ENCODE results near the gene PIRT.

PIRT gene

DNA sequence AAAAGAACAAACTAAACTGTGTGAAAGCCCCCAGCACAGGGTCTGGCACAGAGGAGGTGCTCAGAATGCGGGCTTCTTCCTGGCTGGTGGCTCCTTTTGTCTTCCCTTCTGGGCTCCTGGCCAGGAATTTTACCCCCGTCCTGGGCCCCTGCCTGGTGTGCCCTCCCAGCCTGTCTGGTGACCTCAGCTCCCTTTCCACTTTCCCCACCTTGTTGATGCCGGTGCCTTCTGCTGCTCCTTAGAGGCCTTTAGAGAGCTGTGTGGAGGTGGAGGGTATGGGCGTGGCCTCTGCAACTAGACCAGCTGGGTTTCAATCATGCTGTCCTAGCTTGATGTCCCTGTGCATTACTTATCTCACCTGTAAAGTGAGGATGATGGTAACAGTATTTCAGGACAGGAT, 16.8 kb downstream of the PIRT start:
- DNase-seq (ENCODE audit: low spot score) = no peak

DNA sequence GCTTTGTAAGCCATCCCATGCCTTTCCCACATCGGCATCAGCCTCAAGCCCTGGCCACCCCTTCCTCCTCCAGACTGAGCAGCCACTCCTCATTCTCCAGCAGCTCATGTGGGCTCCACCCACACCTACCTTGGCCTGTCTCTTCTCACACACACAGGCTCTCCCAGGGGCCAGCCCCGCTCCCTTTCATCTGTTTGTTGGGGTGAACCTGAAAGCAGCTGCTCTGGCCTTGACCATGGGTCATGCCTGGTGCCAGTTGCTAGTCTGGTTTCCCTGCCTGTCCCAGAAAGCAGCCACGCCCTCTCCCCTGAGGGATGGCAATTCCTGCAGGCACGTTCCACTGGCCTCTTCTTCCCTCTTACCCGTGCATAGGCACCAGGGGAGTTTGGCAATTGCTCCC, 22.6 kb downstream of the PIRT start:
- DNase-seq (ENCODE audit: low spot score) = no peak

DNA sequence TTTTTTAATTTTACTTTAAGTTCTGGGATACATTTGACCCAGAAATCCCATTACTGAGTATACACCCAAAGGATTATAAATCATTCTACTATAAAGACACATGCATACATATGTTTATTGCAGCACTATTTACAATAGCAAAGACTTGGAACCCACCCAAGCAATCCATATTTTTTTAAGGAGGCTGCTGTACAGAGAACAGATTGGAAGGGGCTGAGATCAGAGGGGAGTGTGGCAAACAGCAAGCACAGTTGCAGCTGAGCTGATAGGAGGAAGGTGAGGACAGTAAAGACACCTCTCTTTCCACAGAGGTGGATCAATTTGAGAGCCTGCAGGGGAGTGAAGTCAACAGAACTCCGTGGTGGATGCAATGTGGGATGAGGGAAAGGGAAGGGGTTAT, 23.8 kb downstream of the PIRT start:
- DNase-seq (ENCODE audit: low spot score) = no peak

DNA sequence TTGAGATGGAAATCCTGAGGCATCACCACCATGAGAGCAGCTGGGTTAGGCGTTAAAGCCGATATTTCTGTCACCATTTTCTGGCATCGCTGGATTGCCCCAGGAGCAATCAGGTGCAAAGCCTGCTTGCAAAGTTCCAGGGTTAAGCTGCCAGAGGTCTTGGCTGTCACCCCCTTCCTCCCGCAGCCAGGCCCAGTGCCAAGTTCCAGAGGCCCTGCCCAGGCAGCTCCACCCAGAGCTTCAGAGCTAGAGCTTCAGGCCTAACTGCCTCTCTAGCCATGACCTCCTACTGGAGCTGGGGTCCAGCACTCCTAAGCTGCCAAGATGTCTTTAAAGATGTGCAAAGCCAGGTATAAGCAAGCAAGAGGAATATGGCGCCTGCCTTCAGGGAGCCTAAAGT, 25.2 kb downstream of the PIRT start:
- no peak for DNase-seq (ENCODE audit: low spot score)

DNA sequence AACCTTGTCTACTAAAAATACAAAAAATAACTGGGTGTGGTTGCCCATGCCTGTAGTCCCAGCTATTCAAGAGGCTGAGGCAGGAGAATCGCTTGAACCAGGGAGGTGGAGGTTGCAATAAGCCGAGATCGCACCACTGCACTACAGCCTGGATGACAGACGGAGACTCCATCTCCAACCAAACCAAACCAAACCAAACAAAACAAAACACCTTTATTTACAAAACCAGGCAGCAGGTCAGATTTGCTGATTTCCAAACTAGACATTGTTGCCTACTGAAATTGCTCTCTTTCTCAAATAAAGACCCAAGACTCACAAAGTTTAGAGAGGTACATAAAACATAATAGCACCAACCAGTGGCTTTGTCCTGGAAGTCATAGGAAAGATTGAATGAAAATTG, 28.3 kb downstream of the PIRT start:
- DNase-seq (ENCODE audit: low spot score) = no peak

DNA sequence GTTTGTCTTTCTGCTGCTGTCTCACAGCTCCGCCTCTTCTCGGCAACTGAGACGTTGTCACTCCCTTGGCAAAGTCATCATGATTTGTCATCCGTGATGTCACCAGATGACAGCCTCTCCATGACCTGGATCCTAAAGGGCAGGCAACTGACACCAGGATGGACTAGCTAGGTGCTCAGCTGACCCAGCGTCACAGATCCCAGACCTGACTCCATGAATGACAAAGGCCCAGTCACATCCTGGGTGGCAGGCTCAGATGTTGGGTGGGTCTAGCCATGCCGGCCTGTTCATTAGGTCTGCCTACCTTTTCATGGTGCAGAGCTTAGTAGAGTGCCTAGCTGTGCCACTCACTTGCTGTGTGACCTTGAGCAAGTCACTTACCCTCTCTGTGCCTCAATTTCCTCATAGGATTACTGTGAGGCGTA, 30.2 kb downstream of the PIRT start:
- DNase-seq (ENCODE audit: low spot score) = no peak

DNA sequence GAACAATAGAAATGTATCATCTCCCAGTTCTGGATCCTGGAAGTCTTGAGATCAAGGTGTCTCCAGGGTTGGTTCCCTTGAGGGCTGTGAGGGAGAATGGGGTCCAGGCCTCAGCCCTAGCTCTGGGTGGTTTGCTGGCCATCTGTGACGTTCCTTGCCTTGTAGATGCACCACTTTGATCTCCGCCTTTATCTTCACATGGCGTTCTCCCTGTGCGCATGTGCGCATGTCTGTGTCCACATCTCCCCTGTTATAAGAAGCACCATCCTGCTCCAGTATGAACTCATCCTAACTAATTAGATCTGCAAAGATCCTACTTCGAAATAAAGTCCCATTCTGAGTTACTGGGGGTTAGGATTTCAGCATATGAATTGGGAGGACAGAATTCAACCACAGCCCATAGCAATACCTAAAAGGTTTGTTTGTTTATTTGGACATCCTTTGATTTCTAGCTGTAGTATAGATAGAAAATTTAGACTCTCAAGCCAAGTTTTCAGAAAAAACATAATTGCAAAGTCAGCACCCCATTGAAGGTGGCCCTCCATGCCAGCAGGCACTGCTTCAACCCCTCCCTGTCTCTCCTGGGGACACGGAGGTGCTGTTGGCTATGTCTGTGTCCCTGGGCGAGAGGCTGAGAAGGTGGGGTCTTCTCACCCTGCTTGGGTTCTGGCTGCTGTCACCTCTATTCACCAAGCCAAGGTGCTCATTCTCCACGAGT, 31.2 kb downstream of the PIRT start:
- DNase-seq (ENCODE audit: low spot score) = no peak

DNA sequence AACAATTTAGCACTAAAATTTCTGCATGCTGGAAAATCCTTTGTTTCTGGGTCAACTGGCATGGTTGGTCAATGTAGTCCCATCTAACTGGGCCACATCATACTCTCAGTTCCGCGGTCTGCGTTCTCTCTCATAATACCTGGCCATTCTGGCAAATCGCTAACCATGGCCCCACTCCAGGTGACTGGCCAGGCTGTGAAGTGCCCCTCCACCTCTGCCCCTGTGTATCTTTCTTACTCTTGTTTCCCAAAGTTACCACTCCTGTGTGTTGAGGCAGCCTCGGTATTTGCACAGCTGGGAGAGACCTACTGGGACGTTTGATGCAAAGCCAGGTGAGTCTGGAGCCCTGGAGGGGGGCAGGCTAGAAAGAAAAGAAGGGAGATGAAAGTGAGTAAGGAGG, 32.0 kb downstream of the PIRT start:
- no peak for DNase-seq (ENCODE audit: low spot score)

DNA sequence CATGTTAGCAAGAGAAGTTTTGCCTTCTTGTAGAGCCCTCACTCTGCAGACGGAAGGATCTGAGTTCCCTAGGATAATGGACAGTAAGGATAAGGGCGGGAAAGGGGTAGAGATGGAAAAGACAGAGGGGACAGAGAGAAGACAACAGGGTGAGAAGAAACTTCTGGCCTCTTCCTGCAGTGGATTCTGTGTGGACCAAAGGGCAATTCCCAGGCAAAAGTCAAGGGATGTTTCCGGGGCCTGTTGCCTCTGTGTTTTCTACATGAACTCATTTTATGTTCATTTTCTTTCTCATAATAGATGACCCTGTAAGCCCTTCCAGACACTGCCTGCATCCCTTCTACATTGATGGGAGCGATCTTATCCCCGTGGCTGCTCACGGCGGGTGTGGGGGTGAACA, 33.3 kb downstream of the PIRT start:
- no peak for DNase-seq (ENCODE audit: low spot score)

DNA sequence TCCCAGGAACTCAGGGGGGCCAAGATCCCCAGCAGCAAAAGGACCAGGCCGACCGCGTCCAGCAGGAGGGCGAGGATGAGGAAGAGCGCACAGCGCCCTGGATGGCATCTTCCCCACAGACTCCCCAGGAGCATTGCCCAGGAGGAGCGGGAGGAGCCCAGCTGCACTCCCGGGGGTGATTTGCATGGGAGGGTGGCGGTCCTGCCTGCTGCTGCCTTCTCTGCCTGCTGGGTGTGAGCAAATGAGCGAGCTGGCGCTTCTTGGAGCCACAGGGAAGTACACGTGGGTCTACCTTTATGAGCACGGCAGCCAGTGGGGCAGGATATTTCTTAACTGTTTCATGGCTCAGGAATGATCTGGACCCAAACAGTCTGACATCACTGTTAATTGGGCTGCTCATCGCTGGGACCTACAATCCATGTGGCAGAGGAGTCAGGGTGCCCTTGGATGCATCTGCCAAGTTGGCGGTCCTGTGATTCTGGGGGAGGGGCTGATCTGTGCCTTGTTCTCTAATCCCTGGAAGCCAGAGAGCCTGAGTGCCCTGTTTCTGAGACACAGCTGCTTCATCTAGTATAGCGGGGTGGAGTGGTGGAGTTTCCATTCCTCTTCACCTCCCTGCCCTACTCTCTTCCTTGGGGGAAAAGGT, 33.9 kb downstream of the PIRT start, which contains the start of gene TMEM238L:
Gene TMEM238L (minus strand): TSS at position 270 of the 646 bp plus-strand sequence. CDS start 136 bp downstream, at position 134.
- DNase-seq (ENCODE audit: low spot score) = no peak

DNA sequence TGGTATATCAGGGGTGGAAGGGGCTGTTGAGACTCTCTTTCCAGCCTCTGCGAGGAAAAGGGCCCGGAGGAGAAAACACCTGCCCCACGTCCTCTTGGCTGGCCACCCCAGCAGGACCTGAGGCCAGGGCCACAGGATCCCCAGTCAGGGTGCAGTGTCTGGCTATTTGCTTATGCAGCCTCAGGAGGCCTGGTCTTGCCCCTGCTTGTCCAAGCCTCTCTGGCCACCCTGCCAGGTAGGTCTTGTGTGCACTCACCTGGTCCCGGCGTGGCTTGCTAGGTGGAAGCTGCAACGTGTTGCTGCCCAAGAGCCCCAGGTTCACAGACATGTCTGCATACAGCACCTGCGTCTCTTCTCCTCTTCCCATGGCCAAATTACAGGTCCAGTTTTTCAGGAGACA, 34.5 kb downstream of the PIRT start:
- DNase-seq (ENCODE audit: low spot score) = no peak

DNA sequence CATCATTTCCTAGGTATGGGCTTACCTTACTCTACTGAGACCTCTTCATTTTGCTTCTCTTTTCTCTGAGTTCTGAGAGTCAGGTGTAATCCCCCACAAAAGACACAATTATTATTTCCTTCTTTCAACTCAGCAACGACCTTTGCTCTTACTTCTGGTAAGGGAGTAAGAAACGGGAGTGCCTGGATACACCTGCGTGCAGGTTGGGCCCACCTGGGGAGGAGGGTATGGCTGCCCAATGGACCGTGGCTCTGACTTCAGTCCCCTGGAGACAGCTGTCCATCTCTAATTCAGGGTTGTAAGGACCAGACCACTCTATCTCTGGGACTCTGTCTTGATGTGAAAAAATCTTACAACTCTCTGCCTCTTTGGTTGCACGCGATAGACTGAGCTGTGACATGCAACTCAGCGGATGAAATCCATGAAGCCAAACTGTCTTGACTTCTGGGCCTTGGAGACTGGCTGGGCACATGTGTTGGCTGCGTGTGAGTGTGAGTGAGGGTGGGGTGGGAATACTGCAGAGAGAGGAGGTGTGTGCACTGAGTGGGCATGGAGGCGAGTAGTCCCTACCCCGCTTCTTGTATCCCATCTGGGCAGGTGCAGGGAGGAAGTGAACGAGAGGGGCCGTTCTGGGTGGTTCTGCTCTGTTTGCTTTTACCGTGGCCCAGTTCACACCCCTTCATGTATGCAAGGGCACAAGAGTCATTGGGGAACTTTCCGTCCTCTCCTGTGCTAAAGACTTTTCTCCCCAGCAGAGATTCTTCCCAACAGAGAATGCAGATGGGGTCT, 35.2 kb downstream of the PIRT start:
- DNase-seq (ENCODE audit: low spot score) = no peak

DNA sequence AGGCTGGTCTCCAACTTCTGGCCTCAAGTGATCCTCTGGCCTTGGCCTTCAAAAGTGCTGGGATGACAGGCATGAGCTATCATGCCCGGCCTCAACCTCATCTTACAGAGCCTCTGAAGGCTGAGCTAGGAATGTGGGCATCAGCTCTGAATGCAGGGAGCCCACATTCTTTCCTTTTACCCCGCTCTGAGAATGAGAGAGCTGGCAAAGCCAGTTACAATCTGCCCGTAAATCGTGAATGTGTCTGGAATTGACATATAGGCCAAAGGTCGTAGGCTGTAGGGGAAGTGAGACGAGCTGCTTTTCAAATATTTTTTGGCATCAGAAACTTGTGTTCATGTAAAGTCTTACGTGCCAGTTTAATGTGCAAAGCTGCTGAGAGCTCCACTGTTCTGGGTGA, 38.5 kb downstream of the PIRT start:
- DNase-seq (ENCODE audit: low spot score) = no peak

DNA sequence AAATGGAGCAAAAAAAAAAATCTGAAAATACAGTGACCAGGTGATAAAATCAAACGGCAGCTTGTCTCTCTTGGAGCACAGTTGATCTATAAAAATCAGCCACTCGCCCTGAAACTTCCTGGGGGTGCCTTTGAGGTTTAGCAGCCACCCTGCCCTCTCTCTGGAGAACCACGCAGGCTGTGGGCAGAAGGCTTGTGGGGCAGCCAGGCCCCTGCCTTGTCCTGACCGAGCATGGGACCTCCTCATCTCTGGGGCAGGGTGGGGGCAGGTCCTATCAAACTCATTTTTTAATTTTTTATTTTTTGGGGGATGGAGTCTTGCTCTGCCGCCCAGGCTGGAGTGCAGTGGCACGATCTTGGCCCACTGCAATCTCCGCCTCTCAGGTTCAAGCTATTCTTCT, 39.0 kb downstream of the PIRT start:
- no peak for DNase-seq (ENCODE audit: low spot score)

DNA sequence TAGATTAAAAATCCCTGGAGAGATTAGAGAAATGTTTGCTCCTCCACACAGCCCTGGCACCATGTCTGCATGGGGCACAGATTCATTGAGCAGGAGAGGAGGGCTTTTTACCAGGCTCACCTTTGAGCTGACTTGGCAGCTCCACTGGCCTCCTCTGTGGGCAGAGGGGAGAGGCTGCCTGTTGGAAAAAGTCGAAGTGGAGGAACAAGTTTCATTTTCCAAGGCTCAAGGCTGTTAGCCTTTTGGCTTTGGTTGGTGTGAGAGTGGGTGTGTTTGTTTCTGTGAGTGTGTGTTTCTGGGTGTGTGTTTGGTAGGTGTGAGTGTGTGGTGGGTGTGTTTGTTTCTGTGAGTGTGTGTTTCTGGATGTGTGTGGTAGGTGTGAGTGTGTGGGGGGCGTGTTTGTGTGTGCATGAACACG, 39.5 kb downstream of the PIRT start:
- no peak for DNase-seq (ENCODE audit: low spot score)

DNA sequence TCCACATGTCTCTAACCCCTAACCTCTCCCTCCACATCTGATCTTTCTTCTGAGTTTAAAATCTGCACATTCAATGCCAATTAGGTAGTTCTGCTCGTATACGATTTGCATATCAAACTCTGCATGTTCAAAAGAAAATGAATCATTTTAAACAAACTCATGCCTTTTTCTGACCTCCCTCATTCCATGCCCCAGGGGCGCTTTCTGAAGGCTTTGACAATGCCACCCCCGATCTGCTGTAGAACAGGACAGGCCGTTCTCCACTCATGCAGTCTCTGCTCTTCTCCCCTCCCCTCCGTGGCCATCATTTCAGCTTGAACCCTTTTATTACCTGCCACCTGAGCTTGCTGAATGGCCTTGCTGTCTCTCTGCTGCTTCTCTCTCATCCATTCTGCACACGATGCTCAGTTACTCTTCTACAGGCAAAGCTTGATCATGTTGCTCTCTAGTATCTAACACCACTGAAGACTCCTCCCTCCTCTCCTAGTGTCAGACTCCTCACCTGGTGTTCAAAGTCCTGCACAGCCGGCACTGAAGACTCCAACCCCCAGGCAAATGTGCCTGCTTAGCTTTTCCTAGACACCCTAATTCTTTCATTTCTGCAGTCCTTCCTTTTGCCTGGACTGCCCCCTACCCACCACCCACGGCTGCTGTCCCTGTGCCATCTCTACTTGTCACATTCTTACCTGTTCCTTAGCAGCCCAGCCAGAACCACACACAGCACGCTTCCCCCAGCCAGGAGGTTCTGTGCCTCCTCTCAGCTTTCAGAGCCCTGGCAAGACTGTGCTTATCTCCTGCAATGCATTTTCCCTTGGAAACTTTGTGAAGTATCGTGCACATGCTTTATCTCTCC, 40.2 kb downstream of the PIRT start:
- no peak for DNase-seq (ENCODE audit: low spot score)

DNA sequence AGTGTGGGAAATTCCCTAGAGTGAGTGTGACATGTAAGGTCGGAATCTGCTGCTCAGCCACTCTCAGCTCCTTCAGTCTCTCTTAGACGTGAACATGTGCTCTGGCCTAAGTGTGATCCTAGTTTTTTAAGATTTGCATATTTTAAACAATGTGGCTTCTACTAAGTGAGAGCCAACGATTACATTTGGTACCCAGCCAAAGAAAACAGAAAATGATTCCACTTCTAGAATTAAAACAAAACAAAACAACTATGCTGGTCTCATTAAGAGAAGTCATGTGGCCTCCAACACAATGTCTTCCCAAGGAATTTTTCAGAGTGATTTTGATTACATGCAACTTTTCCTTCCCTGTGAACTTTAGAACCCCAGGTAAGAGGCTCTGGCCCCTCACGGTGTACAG, 44.1 kb downstream of the PIRT start:
- no peak for DNase-seq (ENCODE audit: low spot score)

DNA sequence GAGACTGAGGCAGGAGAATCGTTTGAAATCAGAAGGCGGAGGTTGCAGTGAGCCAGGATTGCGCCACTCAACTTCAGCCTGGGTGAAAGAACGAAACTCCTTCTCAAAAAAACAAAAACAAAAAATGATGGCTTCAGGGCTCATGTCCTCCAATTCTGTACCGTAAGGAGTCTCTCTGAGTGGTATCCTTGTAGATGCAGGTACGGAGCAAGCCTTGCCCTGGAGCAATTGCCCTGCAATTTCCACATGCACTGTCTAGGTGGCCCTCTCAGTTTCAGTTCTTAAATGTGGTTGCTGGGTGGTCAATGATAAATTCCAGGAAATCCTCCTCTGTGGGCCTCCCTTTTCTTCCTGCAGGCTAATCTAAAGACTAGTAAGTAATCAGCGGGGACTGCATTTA, 44.6 kb downstream of the PIRT start:
- DNase-seq (ENCODE audit: low spot score) = no peak

DNA sequence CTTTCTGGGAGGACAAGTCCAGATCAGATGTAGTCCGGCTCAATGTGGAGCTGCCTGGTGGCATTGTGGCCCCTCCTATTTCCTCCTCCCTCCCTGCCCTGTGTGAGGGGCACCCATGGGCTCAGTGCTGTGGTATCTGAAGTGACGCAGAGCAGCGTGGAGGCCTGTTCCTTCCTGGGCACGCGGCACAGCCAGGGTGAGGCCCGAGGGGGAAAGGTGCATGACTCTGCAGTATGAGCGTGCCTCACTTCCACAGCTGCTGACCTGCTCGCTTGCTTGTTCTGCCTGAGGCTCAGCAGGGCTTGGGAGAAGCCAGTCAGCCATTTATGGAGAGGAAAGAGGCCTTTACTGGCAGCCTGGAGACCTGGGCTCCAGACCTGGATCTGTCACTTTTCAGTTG, 45.7 kb downstream of the PIRT start:
- no peak for DNase-seq (ENCODE audit: low spot score)

DNA sequence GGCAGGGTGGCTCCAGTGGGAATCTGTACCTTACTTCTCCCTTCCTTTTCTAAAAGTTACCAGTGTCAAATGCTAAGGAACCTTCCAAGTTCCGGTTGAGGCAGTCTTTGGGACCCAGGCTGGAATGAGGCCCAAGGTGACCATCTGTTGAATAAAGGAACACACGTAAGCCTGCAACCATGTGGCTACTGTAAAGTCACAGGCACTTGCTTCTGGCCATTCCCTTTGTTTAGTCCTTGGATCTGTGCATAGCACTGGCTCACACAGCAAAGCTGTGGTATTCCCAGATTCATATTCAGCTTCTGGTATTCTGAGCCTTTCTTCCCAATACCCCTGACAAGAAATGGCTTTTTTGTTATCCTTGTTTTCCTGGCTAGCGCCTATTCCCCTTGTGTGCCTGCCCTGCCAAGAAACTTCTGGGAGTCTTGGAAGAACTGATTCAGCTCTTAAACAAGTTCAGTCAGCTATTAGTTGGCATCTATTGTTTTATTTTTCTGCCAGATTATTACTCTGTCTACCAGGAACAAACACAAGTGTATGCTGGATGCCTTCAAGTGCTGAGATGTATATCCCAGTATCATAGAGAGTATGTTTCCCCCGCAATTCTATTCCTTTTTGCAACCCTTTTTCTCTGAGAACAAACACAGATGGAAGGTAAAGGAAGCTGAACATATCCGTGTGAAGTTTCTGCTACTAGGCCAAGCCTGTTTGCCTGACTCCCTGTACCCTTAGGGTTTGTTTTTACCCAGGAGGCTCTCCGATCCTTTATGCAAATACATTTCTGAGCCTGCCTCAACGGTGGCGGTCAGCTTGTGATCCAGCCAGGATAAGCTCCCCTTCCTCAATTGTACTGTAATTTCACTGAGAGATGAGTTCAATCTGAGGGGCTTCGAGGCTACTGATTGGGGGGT, 47.1 kb downstream of the PIRT start:
- DNase-seq (ENCODE audit: low spot score) = no peak

DNA sequence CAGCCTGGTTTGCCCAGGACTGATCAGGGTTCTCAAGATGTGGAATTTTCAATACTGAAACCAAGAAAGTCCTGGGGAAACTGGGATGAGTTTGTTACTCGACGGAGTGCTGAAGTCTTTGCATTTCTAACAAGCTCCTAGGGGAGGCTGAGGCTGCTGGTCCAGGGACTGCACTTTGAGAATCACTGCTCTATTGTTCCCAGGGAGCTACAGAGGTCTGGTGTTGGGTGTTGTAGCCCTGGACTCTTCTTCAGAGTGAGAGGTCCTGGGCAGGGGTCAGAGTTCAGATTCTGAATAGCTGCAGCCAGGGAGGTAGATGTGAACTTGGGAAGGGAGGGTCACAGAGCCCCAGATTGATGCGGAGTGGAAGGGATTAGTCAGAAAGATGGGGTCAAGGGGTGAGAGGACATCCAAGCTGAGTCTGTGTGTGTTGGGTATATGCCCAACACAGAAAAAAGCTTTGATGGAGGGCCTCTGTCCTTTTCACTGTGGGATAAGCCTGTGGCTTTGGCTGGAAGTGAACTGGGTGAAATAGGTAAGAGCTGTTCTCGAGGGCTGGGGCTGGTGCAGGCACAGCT, 48.1 kb downstream of the PIRT start:
- DNase-seq (ENCODE audit: low spot score) = no peak

Data from D341Med (cell line).